Gastroesophageal sphincter (tissue), 4 donors: ENCODE measurements around the gene OLFML2A. TPM values are rescaled to one million over a fixed set of nuclear protein-coding genes. Genes with fewer than 3 reads are reported as not detected.

Experiments used
- ATAC-seq: fragments of 150-250 bp; one replicate; pipeline ENCODE4 v1.9.1; 2016; ENCODE audit warnings: mild to moderate bottlenecking, moderate library complexity
- H3K27ac ChIP-seq, 4 donors: fragments of 200-600 bp; sonication (generic) in 3 of 4; 1 replicate in 3 of 4; 2 replicates in 1 of 4; pipeline ENCODE4 v1.5.1; 2016 to 2019
- H3K27me3 ChIP-seq: fragments of 200-600 bp; sonication (generic); one replicate; pipeline ENCODE4 v1.5.1; 2019
- H3K36me3 ChIP-seq, 2 donors: fragments of 200-600 bp; sonication (generic); one replicate each; pipeline ENCODE4 v1.5.1; 2019; ENCODE audit warnings: control low read depth in 1 of 2
- H3K4me1 ChIP-seq, 3 donors: fragments of 200-600 bp; sonication (generic); 1 replicate in 2 of 3; 2 replicates in 1 of 3; pipeline ENCODE4 v1.5.1; 2016 to 2019; ENCODE audit warnings: control low read depth in 2 of 3
- H3K4me3 ChIP-seq, 2 donors: fragments of 200-600 bp; sonication (generic); one replicate each; pipeline ENCODE4 v1.5.1; 2019; ENCODE audit warnings: mild to moderate bottlenecking in 1 of 2, moderate library complexity in 1 of 2
- H3K9me3 ChIP-seq, 3 donors: fragments of 200-600 bp; sonication (generic); one replicate each; pipeline ENCODE4 v1.5.1; 2017 to 2019; ENCODE audit warnings: control low read depth in 2 of 3
- EP300 ChIP-seq: sonication (generic); formaldehyde crosslinking; IDR thresholded peaks from one replicate; pipeline ENCODE4 v1.6.1; 2017; ENCODE audit warnings: antibody characterized with exemption, mild to moderate bottlenecking
- POLR2A ChIP-seq, 2 donors: fragments of 450-650 bp; IDR thresholded peaks; one replicate each; pipeline ENCODE4 v1.6.1; 2017; ENCODE audit warnings: antibody characterized with exemption in 2 of 2, mild to moderate bottlenecking in 2 of 2, moderate library complexity in 1 of 2
- POLR2AphosphoS5 ChIP-seq: sonication (generic); formaldehyde crosslinking; IDR thresholded peaks from one replicate; pipeline ENCODE4 v1.6.1; 2017; ENCODE audit warnings: antibody characterized with exemption
- WGBS, 2 donors: methylation state at CpG; one replicate each; pipeline ENCODE4 v1.1.5; 2018; ENCODE audit warnings: low coverage in 1 of 2; 5-methylcytosine and 5-hydroxymethylcytosine counted together
- total RNA-seq, 4 donors: library from RNA; depleted of rRNA; stranded (reverse); fragments of >200 nt; gene quantifications; one replicate each; pipeline ENCODE4 v1.1.0, GENCODE V29; 2016
- TF ChIP-seq, protein P1 (sequence below), 4 experiments: fragments of 200-600 bp in 2 of 4; fragments of 450-650 bp in 2 of 4; sonication (generic) in 1 of 4; IDR thresholded peaks; one replicate each; pipeline ENCODE4 v1.5.1; 2017 to 2019; ENCODE audit warnings: antibody characterized with exemption in 4 of 4, mild to moderate bottlenecking in 2 of 4, moderate library complexity in 2 of 4

Gene OLFML2A
- total RNA-seq, 4 donors from 2014 or later: 21.7 to 85.7 (median 43.2) TPM

DNA sequence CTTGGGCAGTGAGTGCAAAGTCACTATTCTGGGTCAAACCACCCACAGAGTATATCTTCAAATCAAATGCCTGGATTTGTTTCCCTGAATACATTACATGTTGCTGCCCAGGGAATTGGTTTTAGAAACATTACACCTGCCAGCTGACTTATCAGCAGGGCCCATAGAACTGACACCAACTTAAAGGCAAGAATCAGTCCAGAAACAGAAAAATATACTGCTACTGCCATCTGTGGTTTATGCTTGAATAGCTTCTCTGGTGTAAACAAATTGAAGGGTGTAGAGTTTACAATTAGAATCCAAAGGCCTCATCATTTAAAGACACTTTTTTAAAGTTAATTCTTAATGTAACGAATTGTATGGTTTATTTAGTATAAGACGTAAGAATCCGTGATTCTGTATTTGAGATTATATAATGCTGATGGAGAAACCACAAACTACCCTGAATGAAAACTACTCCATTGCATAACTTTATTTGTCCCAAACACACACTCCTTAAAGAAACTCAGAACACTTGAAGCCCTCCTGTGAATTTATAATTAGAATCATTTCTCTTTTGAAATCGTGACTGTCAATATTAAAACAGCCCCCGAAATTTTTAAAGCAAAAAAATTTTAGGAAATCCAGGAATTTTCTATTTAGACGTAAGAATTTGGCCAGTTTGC is 12.0 kb upstream of the OLFML2A start:
- no peak for ATAC-seq
- H3K36me3 ChIP-seq: no peaks in the 10 kb centered on the region
- H3K27me3 ChIP-seq: peaks cover 98% of the 10 kb centered on the region
- no peak overlapping the region for H3K4me3 ChIP-seq
- H3K27ac ChIP-seq: no peak overlapping the region
- no peaks in the 10 kb centered on the region for H3K9me3 ChIP-seq
- WGBS, 2 donors: 76 to 79% methylated on average over 6 of the region's 6 CpGs
- TF ChIP-seq, protein P1, sequence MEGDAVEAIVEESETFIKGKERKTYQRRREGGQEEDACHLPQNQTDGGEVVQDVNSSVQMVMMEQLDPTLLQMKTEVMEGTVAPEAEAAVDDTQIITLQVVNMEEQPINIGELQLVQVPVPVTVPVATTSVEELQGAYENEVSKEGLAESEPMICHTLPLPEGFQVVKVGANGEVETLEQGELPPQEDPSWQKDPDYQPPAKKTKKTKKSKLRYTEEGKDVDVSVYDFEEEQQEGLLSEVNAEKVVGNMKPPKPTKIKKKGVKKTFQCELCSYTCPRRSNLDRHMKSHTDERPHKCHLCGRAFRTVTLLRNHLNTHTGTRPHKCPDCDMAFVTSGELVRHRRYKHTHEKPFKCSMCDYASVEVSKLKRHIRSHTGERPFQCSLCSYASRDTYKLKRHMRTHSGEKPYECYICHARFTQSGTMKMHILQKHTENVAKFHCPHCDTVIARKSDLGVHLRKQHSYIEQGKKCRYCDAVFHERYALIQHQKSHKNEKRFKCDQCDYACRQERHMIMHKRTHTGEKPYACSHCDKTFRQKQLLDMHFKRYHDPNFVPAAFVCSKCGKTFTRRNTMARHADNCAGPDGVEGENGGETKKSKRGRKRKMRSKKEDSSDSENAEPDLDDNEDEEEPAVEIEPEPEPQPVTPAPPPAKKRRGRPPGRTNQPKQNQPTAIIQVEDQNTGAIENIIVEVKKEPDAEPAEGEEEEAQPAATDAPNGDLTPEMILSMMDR (IDR thresholded peaks at IDR 0.05): peak in 2 of 4 experiments; percentile 5 to 22
- no peak for TF ChIP-seq EP300
- H3K4me1 ChIP-seq: peaks cover 0 to 7% (median 0%) of the 10 kb centered on the region in 3 donors

DNA sequence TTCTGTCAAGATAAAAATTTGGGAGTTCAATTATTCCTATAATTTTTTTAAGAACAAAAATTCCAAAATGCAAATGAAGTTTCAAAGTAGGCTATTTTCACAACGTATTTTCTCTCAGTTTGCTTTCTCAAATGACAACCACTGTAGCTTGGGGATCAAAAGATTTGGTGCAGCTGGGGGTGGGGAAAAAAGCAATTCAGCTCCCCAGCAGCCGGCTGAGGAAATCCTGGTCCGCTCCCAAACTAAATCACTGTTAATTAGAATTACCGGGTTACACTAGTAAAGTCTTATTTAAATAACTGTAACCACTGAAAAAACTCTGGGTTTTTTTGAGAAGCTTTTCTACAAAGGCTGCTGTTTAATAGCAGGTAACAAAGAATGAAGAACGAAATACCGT is 11.5 kb upstream of the OLFML2A start:
- Histone ChIP-seq H3K9me3 (no peaks in the 10 kb centered on the region), H3K27ac (no peak overlapping the region), H3K27me3 (peaks cover 98% of the 10 kb centered on the region), H3K36me3 (no peaks in the 10 kb centered on the region), H3K4me3 (no peak overlapping the region), H3K4me1 (peaks cover 0 to 12% (median 4%) of the 10 kb centered on the region in 3 donors)
- no peak for TF ChIP-seq EP300
- TF ChIP-seq POLR2AphosphoS5: no peak
- TF ChIP-seq, protein P1 (IDR thresholded peaks at IDR 0.05): no peak
- TF ChIP-seq POLR2A (IDR thresholded peaks at IDR 0.05): no peak
- ATAC-seq: no peak
- 75 to 81% methylated on average over 4 to 6 of the region's 6 CpGs for WGBS, 2 donors

DNA sequence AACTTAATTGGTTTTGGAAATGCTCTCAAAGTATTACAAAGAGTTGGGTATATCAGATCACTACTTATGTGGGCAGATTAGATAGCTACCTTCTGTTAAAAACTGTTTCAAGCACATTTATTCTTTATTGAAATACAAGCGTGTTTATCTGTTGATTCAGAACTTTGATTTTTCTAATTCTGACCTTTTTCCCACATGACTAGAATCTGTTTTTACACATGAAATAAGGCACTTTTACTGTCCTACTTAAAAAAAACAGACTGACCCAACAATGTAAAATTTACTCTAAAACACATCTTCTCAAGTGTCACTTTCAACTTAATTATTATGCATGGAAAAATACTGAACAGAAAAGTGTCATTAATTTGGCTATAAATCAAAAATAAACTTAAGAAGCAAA is 10.6 kb upstream of the OLFML2A start:
- 92% methylated on average over 1 of the region's 1 CpG for WGBS, 2 donors
- ATAC-seq: no peak
- Histone ChIP-seq H3K36me3 (no peaks in the 10 kb centered on the region), H3K27ac (no peak overlapping the region), H3K9me3 (no peaks in the 10 kb centered on the region), H3K4me3 (no peak overlapping the region), H3K4me1 (peaks cover 0 to 17% (median 7%) of the 10 kb centered on the region in 3 donors), H3K27me3 (peaks cover 96% of the 10 kb centered on the region)
- TF ChIP-seq POLR2A (IDR thresholded peaks at IDR 0.05): no peak
- no peak for TF ChIP-seq POLR2AphosphoS5
- no peak for TF ChIP-seq EP300
- TF ChIP-seq, protein P1 (IDR thresholded peaks at IDR 0.05): no peak

DNA sequence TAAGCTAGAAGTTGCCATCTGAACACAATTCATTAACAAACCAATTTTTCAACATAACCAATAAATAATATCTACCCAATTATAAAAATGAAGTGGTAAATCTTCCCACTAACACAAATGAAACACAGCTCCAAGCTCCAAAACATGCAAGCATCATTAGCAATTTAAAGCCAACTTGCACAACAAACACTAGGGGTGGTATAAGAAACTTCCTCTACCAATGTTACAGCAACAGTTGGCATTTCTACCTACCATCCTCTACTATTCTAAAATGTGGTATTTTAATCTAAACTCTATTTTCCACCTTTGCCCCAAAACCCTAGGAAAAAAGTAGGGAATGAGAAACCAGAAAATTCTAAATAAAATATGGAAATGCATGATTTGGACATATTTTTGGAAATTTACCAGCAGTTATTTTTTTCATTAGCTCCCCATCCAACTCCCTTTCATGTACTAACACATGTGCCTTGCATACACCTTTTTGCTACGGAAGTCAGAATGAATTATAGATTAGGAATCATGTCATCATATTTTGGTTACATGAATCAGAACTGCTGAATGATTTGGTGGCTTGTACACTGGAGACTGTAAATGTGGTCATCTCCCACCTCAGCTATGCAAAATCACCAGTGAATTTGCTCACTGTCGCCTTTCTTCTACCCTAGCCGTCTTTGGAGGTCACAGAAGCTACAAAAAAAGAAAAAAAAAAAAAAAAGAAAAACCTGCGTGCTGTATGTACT is 9.9 kb upstream of the OLFML2A start:
- H3K9me3 ChIP-seq: no peaks in the 10 kb centered on the region
- WGBS, 2 donors: 61 to 67% methylated on average over 3 to 4 of the region's 4 CpGs
- no peak overlapping the region for H3K27ac ChIP-seq
- H3K4me3 ChIP-seq: no peak overlapping the region
- H3K36me3 ChIP-seq: no peaks in the 10 kb centered on the region
- TF ChIP-seq POLR2AphosphoS5 (no peak), POLR2A (IDR thresholded peaks at IDR 0.05) (no peak), EP300 (no peak)
- TF ChIP-seq, protein P1 (IDR thresholded peaks at IDR 0.05): no peak
- no peak for ATAC-seq
- H3K27me3 ChIP-seq: peaks cover 89% of the 10 kb centered on the region
- peaks cover 0 to 21% (median 7%) of the 10 kb centered on the region in 3 donors for H3K4me1 ChIP-seq

DNA sequence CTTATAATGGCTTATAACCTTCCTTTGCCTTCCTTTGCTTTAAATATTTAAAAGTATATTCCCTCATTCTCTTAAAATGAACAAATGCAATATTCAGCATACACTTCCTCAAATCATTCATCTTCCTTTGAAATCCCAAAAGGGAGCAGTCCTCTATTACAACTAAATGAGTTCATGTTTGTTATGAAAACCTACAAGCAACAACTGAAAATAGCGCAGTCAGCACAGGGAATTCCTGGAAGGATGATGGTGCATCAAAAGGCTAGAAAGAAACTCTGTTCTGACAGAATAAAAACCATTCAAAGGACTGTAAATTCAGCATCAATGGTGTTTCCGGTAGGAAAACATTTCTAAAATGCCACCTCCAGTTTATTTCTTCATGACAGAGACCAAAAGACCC is 9.1 kb upstream of the OLFML2A start:
- Histone ChIP-seq H3K4me3 (no peak overlapping the region), H3K27me3 (peaks cover 82% of the 10 kb centered on the region), H3K9me3 (no peaks in the 10 kb centered on the region), H3K36me3 (no peaks in the 10 kb centered on the region), H3K4me1 (peaks cover 0 to 25% (median 7%) of the 10 kb centered on the region in 3 donors), H3K27ac (no peak overlapping the region)
- TF ChIP-seq, protein P1 (IDR thresholded peaks at IDR 0.05): no peak
- ATAC-seq: no peak
- WGBS, 2 donors: 47 to 49% methylated on average over 2 of the region's 2 CpGs
